SU-DHL-6 (cell line): Measurements from ENCODE around the gene EFCAB13.

Experiments
- H2AFZ ChIP-seq: fragments of 200-600 bp; sonication (generic); 2 replicates; pipeline ENCODE4 v1.6.1; 2014; ENCODE audit warnings: low read depth, mild to moderate bottlenecking, moderate library complexity, mixed read lengths, antibody characterized with exemption, low read length; ENCODE audit not compliant: severe bottlenecking
- H3F3A ChIP-seq: fragments of 200-600 bp; shearing (Covaris generic); 2 replicates; pipeline ENCODE4 v1.6.0; 2016; ENCODE audit warnings: antibody characterized with exemption, mild to moderate bottlenecking; ENCODE audit not compliant: insufficient read depth
- H3K27ac ChIP-seq: fragments of 200-600 bp; sonication (generic); 2 replicates; pipeline ENCODE4 v1.5.1; 2016; ENCODE audit warnings: low read depth, mild to moderate bottlenecking, low read length, moderate library complexity, mixed read lengths
- H3K27me3 ChIP-seq: fragments of 200-600 bp; sonication (generic), shearing (Covaris generic); 2 replicates; pipeline ENCODE4 v1.6.0; 2014; ENCODE audit warnings: mild to moderate bottlenecking, low read length
- H3K36me3 ChIP-seq: fragments of 200-600 bp; sonication (generic); 2 replicates; pipeline ENCODE4 v1.6.1; 2014; ENCODE audit warnings: mild to moderate bottlenecking, low read length, mixed read lengths
- H3K4me2 ChIP-seq: fragments of 300-600, 200-600 bp; shearing (Covaris generic), sonication (generic); 2 replicates; pipeline ENCODE4 v1.6.0; 2014; ENCODE audit warnings: low read length, low read depth, mild to moderate bottlenecking; ENCODE audit not compliant: poor library complexity, severe bottlenecking
- H3K4me3 ChIP-seq: fragments of 200-600 bp; sonication (generic); 2 replicates; pipeline ENCODE4 v1.5.1; 2014; ENCODE audit warnings: antibody characterized with exemption, low read length, mild to moderate bottlenecking, mixed read lengths; ENCODE audit not compliant: insufficient read depth, poor library complexity, severe bottlenecking
- H3K79me2 ChIP-seq: fragments of 200-600 bp; sonication (generic); 2 replicates; pipeline ENCODE4 v1.6.1; 2014; ENCODE audit warnings: mild to moderate bottlenecking, low read length, moderate library complexity; ENCODE audit not compliant: insufficient read depth
- H3K9ac ChIP-seq: fragments of 200-600 bp; sonication (generic); 2 replicates; pipeline ENCODE4 v1.7.0; 2014; ENCODE audit warnings: mild to moderate bottlenecking, low read length
- H3K9me2 ChIP-seq: fragments of 200-600 bp; sonication (generic); replicated peaks from 2 replicates; pipeline ENCODE4 v1.6.1; 2014; ENCODE audit warnings: low read length; ENCODE audit not compliant: insufficient read depth
- H3K9me3 ChIP-seq: fragments of 200-600 bp; sonication (generic); 2 replicates; pipeline ENCODE4 v1.6.1; 2014; ENCODE audit warnings: low read length, mixed read lengths; ENCODE audit not compliant: insufficient read depth
- H4K20me1 ChIP-seq: fragments of 200-600 bp; sonication (generic); 2 replicates; pipeline ENCODE4 v1.6.1; 2014; ENCODE audit warnings: low read depth, mild to moderate bottlenecking, antibody characterized with exemption, low read length, moderate library complexity, mixed read lengths
- CTCF ChIP-seq: fragments of 200-600 bp; sonication (generic); IDR thresholded peaks from one replicate; pipeline ENCODE4 v1.5.1; 2017; ENCODE audit warnings: antibody characterized with exemption, mild to moderate bottlenecking, low read length, moderate library complexity; ENCODE audit not compliant: insufficient read depth, poor library complexity, severe bottlenecking
- EZH2phosphoT487 ChIP-seq: fragments of 200-600 bp; sonication (generic), shearing (Covaris generic); conservative IDR thresholded peaks from 2 replicates; pipeline ENCODE4 v1.6.1; 2018; ENCODE audit warnings: mild to moderate bottlenecking, antibody characterized with exemption, low read length, moderate library complexity, mixed read lengths

Gene EFCAB13

GRCh38 chr17:47401100-47401499, 77.3 kb downstream of the EFCAB13 start:
- no peak overlapping the region for H3K4me2 ChIP-seq
- no peak for TF ChIP-seq EZH2phosphoT487
- TF ChIP-seq CTCF, result no peak
- no peaks in the 10 kb centered on the region for H4K20me1 ChIP-seq

DNA sequence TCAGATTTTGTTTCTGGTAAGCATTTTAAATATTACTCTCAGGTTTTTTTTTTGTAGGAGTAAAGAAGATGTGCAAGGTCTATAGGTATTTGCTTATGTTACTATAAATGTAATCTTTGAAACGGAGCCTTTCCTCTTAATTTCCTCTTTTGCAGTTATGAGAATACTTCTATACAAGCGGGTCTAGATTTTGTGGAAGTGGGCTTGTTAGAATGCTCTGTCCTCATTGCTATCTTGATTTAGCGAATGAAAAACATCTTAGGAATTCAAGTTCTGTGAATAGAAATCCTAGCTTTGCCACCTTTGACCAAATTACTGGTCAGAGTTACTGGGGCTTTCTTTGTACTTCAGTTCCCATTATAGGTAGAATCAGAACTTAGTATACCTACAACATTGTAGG, 80.3 kb downstream of the EFCAB13 start:
- no peaks in the 10 kb centered on the region for H3K27me3 ChIP-seq
- TF ChIP-seq CTCF (no peak), EZH2phosphoT487 (no peak)
- no peaks in the 10 kb centered on the region for H3K79me2 ChIP-seq
- H3K9me3 ChIP-seq, result no peaks in the 10 kb centered on the region
- H3K4me3 ChIP-seq, result no peak overlapping the region
- no peaks in the 10 kb centered on the region for H3F3A ChIP-seq
- H3K27ac ChIP-seq, result no peak overlapping the region
- no peaks in the 10 kb centered on the region for H3K36me3 ChIP-seq
- no peaks in the 10 kb centered on the region for H4K20me1 ChIP-seq
- H3K9ac ChIP-seq, result no peak overlapping the region
- no peak overlapping the region for H3K4me2 ChIP-seq
- no peak overlapping the region for H2AFZ ChIP-seq
- H3K9me2 ChIP-seq, result no peaks in the 10 kb centered on the region

More at GRCh38 chr17:47401100-47401499, 77.3 kb downstream of the EFCAB13 start:
- Histone ChIP-seq H3K4me3 (no peak overlapping the region), H3K9me3 (no peaks in the 10 kb centered on the region), H3F3A (no peaks in the 10 kb centered on the region), H3K79me2 (no peaks in the 10 kb centered on the region), H3K27me3 (no peaks in the 10 kb centered on the region), H3K9me2 (no peaks in the 10 kb centered on the region), H3K36me3 (0 out of 2 replicates have a peak, but pooled peaks cover 3% of the 10 kb centered on the region), H3K9ac (no peak overlapping the region), H3K27ac (no peak overlapping the region), H2AFZ (no peak overlapping the region)

DNA sequence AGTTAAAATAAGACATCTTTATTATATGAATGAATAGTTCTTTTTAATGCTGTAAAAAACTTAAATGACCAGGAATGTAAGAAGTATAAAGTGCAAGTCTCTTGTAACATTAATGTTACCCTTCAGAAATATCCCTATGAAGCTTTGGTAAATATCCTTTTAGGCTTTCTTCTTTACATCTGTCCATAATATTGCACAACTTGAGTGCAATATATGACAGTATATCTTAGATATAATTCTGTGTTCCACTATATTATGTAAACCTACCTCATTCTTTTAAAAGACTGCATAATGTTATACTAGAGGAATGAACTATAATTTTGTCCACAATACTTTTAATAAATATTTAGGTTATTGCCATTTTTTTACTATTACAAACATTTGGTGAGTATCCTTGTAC, 81.1 kb downstream of the EFCAB13 start:
- Histone ChIP-seq H3K9me3 (no peaks in the 10 kb centered on the region), H3K79me2 (no peaks in the 10 kb centered on the region), H3F3A (no peaks in the 10 kb centered on the region), H3K27ac (no peak overlapping the region), H3K9ac (no peak overlapping the region), H3K27me3 (no peaks in the 10 kb centered on the region), H3K4me3 (no peak overlapping the region), H3K4me2 (no peak overlapping the region), H4K20me1 (no peaks in the 10 kb centered on the region), H3K36me3 (no peaks in the 10 kb centered on the region), H3K9me2 (no peaks in the 10 kb centered on the region), H2AFZ (no peak overlapping the region)
- TF ChIP-seq EZH2phosphoT487, result no peak
- TF ChIP-seq CTCF, result no peak
